Right atrium auricular region (tissue), 2 donors: ENCODE measurements around the gene RNF40. TPM values are rescaled to one million over a fixed set of nuclear protein-coding genes. Genes with fewer than 3 reads are reported as not detected.

Experiments
- DNase-seq: peaks from one replicate; pipeline ENCODE4 v3.0.0-alpha.2; 2019; ENCODE audit warnings: low spot score
- H3K27ac ChIP-seq, 2 donors: fragments of 200-600 bp; sonication (generic); 1 replicate in 1 of 2; 2 replicates in 1 of 2; pipeline ENCODE4 v1.5.1; 2016 to 2019
- H3K27me3 ChIP-seq, 2 donors: fragments of 200-600 bp; sonication (generic); one replicate each; pipeline versions ENCODE4 v1.5.1 to v1.6.0; 2017 to 2019
- H3K36me3 ChIP-seq: fragments of 200-600 bp; sonication (generic); one replicate; pipeline ENCODE4 v1.5.1; 2016
- H3K4me1 ChIP-seq, 2 donors: fragments of 200-600 bp; sonication (generic); one replicate each; pipeline versions ENCODE4 v1.5.1 to v1.6.0; 2017 to 2019
- H3K4me3 ChIP-seq, 2 donors: fragments of 200-600 bp; sonication (generic); 1 replicate in 1 of 2; 2 replicates in 1 of 2; pipeline ENCODE4 v1.5.1; 2017 to 2019; ENCODE audit warnings: mild to moderate bottlenecking in 1 of 2, moderate library complexity in 1 of 2
- H3K9me3 ChIP-seq, 2 donors: fragments of 200-600 bp; sonication (generic); one replicate each; pipeline ENCODE4 v1.5.1; 2019
- CTCF ChIP-seq, 2 donors: fragments of 200-600 bp; sonication (generic); IDR thresholded peaks; one replicate each; pipeline ENCODE4 v1.5.1; 2019; ENCODE audit warnings: antibody characterized with exemption in 2 of 2
- total RNA-seq, 2 donors: library from RNA; depleted of rRNA; stranded (reverse); fragments of >200 nt; gene quantifications; one replicate each; pipeline ENCODE4 v1.1.0, GENCODE V29; 2016

RNF40 gene
- total RNA-seq, 2 donors from 2014 or later = 48.5 to 59.5 TPM

GRCh38 chr16:30786936-30787612, 25.0 kb downstream of the RNF40 start, which contains the start of gene ZNF629:
TSS of gene ZNF629 (minus strand) at chr16:30787205. CDS start at chr16:30784482, 2,723 bp downstream.
- peaks cover 0 to 25% of the 10 kb centered on the region in 2 donors for H3K4me1 ChIP-seq
- no peak for TF ChIP-seq CTCF (IDR thresholded peaks at IDR 0.05)
- peaks cover 19% of the 10 kb centered on the region for H3K36me3 ChIP-seq
- H3K9me3 ChIP-seq = no peaks in the 10 kb centered on the region
- peak within 1 kb of the TSS; percentile 93 to 96 for H3K4me3 ChIP-seq
- DNase-seq = peak; percentile 69
- H3K27me3 ChIP-seq = no peaks in the 10 kb centered on the region
- peak within 1 kb of the TSS; percentile 92 to 95 for H3K27ac ChIP-seq

- peaks cover 11% of the 10 kb centered on the region for H3K36me3 ChIP-seq
- DNase-seq = no peak
- H3K9me3 ChIP-seq = no peaks in the 10 kb centered on the region
- peak in 1 of 2 donors; percentile 17 for TF ChIP-seq CTCF (IDR thresholded peaks at IDR 0.05)
- peak overlapping the region; percentile 92 to 95 for H3K27ac ChIP-seq
- H3K27me3 ChIP-seq = no peaks in the 10 kb centered on the region
- peak overlapping the region; percentile 93 to 96 for H3K4me3 ChIP-seq
- peaks cover 0 to 25% of the 10 kb centered on the region in 2 donors for H3K4me1 ChIP-seq
These were observed 25.7 kb downstream of the RNF40 start for GRCh38 chr16:30787613-30788378.

GRCh38 chr16:30793508-30794069, 31.5 kb downstream of the RNF40 start:
- TF ChIP-seq CTCF (IDR thresholded peaks at IDR 0.05) = no peak
- Histone ChIP-seq H3K9me3 (no peaks in the 10 kb centered on the region), H3K4me3 (no peak overlapping the region), H3K36me3 (no peaks in the 10 kb centered on the region), H3K27ac (no peak overlapping the region), H3K4me1 (no peaks in the 10 kb centered on the region), H3K27me3 (no peaks in the 10 kb centered on the region)
- no peak for DNase-seq

- Histone ChIP-seq H3K9me3 (no peaks in the 10 kb centered on the region), H3K36me3 (no peaks in the 10 kb centered on the region), H3K27ac (no peak overlapping the region), H3K4me1 (no peaks in the 10 kb centered on the region), H3K4me3 (no peak overlapping the region), H3K27me3 (no peaks in the 10 kb centered on the region)
- no peak for DNase-seq
- no peak for TF ChIP-seq CTCF (IDR thresholded peaks at IDR 0.05)
These were observed 32.5 kb downstream of the RNF40 start for GRCh38 chr16:30794634-30795033.

- Histone ChIP-seq H3K4me1 (no peaks in the 10 kb centered on the region), H3K4me3 (no peak overlapping the region), H3K36me3 (no peaks in the 10 kb centered on the region), H3K27me3 (no peaks in the 10 kb centered on the region), H3K27ac (no peak overlapping the region), H3K9me3 (no peaks in the 10 kb centered on the region)
- no peak for DNase-seq
- no peak for TF ChIP-seq CTCF (IDR thresholded peaks at IDR 0.05)
These were observed 35.7 kb downstream of the RNF40 start for GRCh38 chr16:30797670-30798309.
